ENCODE measurements around the gene CUX1. TPM values are rescaled to one million over a fixed set of nuclear protein-coding genes. Genes with fewer than 3 reads are reported as not detected.
"Not testable (repeated sequence)": the region's sequence is repeated elsewhere in the genome, so short reads cannot be mapped to it uniquely, and the experiment has no call there.

Gene CUX1
- total RNA-seq, 1 experiment from 2014 or later: 30.3 TPM

DNA sequence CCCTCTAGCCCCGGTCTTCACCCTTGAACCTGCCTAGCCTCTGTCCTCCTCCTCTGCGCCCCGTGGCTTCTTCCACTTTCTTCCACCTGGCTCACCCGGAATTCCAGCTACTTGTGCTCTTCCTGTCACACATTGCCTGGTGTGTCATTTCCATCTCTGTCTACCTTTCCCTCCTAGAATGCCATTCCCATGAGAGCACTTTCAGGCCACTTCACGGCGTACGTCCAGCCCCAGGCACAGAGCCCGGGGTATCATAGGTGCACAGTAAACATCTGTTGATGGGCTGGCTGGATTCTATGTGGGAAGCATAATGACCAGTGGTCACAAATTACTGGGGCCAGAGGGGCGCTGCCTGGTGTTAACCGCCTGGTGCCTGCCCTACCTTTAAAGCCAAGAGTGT, 161.3 kb downstream of the CUX1 start:
- DNase-seq (ENCODE audit: low read depth): no peak

DNA sequence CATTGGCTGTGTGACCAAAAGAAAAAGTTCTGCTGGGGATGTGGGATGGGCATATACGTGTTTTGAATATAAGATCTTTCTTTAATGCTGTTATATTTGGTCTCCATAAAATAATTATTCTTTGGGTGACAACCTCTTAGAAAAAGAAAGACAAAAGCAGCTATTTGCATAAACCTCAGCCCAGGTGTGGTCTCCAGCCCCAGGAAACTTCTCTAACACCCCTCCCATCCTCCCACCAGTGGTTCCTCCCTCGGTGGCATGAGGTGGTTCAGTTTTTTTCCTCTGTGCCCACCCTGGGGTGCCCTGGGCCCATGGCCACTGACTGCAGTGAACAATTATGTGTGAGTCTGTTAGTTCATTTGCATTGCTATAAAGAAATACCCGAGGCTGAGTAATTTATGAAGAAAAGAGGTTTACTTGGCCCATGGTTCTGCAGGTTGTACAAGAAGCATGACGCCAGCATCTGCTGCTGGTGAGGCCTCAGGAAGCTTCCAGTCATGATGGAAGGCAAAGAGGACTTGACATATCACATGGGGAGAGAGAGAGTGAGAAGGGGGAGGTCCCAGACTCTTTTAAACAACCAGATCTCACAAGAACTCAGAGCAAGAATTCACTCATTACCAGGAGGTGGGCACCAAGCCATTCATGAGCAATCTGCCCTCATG, 165.9 kb downstream of the CUX1 start:
- no peak for DNase-seq (ENCODE audit: low read depth)

DNA sequence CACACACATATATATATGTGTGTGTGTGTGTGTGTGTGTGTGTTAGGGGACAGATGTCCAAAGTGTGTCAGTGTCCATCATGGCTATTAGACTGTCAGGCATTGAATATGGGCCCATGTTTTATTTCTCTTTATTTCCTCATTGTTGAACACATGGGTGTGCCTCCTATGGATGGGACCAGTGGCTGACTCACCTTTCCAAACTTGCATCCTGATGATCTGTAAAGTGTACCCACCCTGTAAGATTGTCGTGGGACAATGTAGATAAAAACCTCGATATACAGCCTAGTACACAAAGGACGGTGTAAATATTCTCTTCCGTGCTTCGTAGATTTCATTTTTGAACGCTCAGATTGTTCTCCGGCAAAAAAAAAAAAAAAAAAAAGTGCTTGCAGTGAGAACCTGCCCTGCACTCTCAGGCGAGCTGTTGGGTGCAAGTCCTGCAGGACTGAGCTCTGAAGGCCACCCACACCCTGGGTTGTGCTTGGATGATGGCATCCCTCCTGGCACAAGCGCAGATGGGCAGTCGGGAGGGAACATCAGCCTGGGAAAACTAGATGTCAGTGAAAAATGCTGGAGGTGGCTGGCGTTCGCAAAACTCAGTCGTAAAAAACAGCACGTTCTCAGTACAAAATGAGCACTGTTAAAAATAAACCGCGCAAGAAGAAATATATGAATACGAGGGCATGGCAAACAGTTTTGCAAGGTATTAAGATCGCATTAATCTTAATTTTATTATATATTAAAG, 166.9 kb downstream of the CUX1 start:
- DNase-seq (ENCODE audit: low read depth): no peak

DNA sequence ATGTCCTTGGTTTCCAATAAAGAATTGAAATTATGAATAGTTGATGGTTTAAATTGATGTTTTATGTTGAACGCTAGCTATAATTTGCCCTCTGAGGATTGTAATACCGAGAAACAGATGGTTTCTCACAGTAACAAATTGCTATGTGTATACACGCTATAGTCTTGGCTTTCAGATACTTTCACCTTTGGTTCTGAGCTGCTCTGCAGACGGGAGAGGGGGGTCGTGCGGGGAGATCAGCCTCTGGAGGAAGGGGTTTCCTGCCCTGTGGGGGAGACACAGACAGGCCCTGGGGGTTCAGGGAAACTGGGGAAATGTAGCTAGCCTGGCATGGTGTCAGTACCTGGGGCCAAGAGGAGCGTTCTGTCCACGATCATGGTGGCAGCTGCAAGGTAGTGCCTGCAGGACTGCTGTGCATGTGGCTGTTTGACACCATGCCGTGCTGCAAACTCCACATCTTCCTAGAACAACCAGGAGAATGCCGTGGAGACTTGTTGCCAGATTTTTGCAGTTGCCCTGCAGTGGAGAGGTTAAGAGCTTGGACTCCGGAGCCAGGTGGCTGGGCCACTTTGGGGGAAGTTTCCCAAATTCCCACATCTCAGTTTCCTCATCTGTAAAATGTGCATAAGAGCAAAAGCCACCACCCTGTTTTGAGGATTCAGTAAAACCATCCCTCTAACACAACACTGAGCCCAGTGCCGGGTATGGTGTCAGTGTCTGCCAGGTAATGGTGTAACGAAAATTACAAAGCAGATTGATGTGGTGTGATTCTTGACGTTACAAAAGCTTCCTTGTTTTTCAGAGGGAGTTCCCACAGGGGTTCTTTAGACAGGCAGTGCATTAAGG, 167.9 kb downstream of the CUX1 start:
- DNase-seq (ENCODE audit: low read depth): no peak

DNA sequence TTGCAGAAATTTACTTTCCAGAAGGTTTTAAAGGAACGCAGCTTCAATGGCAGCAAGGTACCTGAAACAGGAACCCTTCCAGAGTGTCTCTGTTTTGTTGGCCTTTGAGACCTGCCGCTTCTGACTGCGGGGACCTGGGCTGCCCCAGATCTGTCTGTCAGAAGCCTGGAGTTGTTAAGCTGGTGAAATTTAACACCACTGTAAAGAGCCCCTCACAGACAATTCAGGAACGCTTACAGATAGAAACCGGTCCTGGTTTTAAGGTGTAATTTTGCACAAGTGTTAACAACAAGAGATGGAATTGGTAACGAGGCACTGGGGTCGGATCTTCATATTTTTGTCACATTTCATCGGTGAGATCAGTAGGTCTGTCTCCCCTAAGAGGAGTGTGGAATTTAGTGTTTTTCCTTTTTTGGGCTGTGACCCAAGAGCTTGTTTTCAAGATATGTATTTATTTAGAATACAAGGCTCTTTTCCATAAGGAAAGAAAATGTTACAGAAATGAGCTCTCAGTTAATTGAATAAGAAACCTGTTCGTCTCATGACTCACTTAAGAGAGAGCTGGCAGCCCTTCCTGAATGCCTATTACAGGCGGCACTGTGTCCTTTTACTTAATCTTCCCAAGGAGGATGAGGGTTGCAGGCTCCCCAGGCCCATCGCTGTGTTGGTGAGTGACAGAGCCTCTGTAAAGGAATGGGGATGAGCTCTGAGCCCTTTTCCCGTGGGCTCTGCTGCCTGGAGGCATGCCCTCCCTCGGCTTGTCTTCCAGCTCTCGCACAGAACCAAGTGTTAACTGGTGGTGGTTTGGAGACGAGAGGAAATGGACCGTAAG, 168.7 kb downstream of the CUX1 start:
- no peak for DNase-seq (ENCODE audit: low read depth)

DNA sequence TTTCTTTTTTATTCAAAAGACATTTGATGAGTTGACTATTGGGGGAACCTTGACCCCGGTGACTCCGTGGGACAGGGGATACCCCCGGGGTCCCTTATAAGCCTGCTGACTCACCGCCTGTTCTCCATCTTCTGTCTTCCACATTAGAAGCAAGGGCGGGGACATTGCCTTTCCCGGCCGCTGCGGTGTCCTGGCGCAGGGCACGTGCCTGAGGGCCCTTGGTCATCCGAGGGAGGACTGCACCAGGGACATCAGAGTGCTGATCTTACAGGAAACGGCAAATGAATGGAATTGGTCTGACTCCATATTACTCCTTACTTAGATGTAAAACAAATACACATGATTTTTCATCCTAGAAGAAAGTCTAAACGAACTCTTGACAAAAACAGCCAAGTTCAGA, 170.1 kb downstream of the CUX1 start:
- DNase-seq (ENCODE audit: low read depth): no peak

DNA sequence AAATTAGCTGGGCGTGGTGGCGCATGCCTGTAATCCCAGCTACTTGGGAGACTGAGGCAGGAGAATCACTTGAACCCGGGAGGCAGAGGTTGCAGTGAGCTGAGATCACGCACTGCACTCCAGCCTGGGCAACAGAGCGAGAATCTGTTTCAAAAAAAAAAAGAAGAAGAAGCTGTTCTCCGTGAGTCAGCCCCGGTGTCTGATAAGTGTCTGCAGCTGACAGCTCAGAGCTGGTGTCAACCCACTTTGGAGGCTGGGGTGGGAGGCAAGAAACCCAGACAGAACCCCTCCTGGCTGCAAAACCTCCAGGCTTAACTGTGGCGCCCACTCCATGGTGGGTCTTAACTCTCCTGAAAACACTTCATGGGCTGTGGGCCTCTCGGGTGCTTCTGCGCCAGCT, 170.6 kb downstream of the CUX1 start:
- DNase-seq (ENCODE audit: low read depth): not testable (repeated sequence)

DNA sequence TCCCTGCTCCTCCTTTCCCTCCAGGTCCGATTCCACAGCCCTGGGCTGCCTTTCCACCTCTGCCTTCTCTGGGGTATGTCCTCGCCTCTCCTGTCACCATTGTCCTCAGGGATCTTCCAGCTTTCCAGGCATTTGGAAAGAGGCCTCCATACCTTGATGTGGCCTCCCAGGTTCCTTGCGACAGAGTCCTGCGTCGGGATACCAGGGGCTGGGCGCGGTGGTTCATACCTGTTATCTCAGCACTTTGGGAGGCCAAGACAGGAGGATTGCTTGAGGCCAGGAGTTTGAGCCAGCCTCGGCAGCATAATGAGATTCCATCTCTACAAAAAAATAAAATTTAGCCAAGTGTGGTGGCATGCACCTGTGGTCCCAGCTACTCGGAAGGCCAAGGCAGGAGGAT, 171.1 kb downstream of the CUX1 start:
- DNase-seq (ENCODE audit: low read depth): no peak

DNA sequence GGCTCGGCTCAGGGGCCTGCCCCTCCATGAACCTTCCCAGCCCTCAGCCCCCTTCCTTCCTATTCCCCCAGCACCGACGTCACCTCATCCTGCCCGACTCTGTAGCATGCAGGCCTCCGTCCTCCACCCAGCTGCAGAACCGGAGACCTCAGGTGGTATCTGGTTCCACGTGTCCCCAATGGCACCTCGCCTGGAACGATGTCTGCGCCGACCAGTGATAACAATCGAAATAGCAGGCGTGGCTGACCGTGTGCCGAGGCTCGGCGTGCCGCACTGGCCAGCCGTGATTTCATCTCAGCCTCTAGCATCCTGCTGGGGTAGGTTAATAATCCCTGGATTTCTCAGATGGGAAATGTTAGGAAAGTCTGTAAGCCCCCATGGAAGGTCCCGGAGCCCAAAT, 171.7 kb downstream of the CUX1 start:
- no peak for DNase-seq (ENCODE audit: low read depth)

DNA sequence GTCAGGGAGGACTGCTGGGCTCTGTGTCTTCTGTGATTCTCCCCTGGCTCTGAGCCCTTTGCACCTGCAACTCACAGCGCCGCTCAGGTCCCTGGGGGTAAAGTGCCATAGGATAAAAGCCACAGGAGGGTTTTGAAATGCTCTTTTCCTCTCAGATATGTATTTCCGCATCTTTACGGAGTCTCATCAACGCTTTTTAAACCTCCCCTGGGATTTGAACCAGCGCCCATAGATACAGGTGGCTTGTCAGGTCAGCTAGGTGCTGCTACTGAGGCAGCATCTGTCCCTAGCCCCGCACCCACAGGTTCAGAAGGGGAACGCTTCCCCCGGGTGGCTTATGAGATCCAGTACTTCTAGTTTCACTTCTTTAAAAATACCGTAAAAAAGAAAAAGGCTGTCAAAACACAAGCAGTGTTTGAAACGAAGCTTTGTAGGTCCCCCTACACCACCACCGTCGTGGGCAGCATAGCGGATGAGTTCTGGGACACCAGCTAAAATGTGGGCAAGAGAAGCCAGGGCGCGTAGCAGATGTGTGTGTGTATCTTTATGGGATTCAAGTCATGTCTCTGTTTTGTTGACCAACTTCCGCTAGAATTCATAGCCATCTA, 173.5 kb downstream of the CUX1 start:
- DNase-seq (ENCODE audit: low read depth): no peak

DNA sequence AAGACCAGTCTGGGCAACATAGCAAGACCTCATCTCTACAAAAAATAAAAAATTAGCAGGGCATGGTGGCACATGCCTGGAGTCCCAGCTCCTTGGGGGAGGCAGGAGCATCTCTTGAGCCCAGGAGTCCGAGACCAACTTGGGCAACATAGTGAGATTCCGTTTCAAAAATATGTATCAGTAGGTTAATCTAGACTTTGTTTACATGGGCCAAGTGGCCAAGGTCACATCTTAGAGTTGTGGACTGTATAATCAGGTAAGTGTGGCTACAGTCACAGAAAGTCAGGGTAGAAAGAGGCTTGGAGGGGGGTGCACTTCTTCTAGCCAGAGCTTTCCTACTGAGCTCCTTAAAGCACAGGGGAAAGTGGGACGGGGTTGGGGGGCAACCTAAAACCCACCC, 174.4 kb downstream of the CUX1 start:
- no peak for DNase-seq (ENCODE audit: low read depth)

DNA sequence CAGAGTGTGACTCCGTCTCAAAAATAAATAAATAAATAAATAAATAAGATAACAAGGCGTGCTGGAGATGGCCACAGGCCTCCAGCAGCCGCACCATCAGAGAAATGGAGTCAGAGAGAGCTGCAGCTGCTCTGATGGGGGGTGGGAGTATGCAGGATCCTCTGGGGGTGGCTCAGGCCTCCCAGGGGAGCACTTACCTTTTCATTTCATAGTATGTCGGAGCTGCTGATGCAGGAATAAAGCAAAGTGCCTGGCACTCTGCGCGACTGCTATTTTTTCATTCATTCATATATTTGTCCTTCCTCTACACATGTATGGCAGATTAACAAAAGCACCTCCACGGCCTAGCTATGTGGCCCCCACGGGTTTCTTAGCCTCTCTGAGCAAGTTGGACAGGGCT, 175.9 kb downstream of the CUX1 start:
- DNase-seq (ENCODE audit: low read depth): no peak

DNA sequence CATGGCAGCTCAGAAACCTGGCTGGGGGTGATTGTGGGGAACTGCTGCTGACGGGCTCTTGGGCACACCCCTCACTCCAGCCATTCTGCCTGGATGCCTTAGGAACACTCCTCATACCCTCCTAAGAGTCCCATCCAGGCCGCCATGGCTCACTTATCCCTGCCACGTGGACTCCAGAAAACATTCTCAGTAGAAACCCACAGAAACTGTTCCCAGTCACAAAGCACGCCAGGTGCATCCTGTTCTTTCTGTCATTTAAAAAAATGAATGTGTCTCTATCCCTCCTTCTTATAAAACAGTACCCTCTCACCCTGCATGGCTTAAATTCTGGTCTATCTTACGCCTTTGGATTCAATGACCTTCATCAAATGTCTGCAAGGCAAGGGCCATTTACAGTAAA, 177.7 kb downstream of the CUX1 start:
- DNase-seq (ENCODE audit: low read depth): no peak

DNA sequence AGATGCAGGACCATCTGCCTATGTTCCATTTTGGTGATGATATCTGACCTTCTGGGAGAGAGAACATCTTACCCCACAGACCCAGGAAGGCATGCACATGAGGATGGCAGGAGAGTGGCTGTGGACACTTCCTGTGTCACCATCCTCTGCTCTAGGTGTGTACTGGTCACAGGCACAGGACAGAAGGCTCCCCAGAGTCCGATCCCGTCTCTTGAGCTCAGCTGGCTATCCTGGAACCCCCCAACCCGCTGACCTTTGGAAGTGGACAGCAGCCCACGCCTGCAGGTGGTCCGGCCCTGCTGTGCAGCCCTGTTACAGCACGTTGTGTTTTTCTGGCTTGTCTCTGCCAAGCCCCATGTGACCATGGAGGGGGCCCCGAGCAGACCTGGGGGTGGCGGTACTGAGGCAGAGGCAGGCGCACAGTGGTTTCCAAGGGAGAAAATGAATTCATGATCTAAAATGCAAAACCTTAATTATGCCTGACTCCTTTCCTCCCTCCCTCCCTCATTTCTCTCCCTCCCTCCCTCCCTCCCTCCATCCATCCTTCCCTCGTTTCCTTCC, 178.8 kb downstream of the CUX1 start:
- no peak for DNase-seq (ENCODE audit: low read depth)

DNA sequence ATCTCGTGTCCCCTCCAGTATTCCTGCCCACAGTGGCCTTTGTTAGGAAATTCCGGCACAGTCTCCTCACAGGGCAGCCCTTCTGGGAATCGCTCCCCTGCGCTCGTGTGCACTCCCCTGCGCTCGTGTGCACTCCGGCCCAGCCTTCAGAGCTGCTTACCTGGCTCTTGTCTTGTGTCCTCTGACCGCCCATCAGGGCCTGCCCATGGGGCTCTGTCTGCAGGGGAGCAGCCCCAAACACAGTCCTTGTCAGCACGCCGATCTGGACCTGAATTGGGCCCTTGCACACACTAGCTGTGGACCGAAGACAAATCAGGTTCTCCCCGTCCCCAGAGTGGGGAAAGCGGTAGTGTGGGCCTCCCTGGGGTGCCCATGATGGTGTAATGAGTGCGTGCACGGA, 179.4 kb downstream of the CUX1 start:
- DNase-seq (ENCODE audit: low read depth): no peak

DNA sequence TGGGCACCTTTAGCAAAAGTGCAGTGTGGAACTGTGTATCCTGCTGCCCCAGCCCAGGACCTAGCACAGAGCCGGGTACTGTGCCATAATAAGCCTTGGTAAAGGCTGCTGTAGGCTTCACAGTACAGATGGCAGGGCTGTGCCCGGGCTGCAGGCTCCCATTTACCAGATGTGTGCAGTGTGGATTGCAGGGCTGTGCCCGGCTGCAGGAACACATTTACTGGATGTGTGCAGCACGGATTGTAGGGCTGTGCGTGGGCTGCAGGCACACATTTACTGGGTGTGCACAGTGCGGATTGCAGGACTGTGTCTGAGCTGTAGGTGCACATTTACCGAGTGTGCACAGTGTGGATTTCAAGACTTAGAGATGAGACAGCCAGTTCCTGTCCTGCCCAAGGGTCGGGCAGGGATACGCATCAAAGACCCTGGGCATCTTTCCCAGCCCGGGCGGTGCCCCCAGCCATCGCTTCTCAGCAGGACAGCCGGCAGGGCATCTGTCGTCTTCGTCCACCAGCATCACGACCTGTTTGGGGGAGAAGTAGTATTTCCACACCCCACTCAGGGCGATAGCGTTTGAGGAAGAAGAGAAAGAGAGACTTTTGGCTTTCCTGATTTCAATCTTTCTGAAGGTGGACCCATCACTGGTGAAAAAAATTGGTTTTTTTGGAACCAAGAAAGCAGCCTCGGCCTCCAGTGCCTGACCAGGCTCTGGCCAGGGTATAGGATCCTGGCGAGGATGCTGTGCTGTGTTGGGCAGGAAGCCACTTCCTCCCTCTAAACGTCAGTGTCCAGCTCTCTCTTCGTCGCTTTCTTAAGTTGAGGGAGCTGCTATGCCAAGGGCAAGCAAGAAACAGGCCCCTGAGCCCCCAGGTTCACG, 180.8 kb downstream of the CUX1 start:
- no peak for DNase-seq (ENCODE audit: low read depth)

DNA sequence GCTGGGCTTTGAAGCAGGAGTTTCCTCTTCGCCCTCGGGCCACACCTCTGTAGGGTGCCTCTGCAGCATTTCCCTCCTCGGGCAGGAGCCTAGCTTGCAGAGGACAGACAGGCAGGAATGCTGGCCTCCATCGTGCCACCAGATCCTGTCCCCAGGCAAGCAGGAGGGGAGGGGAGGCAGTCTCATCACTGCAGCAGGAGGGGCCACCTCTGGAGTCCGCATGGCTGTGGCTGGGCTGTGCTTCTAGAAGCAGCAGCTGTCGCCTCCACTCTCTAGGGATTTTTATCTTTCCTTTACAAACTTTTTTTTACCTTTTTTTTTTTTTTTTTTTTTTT, 181.4 kb downstream of the CUX1 start:
- no peak for DNase-seq (ENCODE audit: low read depth)

DNA sequence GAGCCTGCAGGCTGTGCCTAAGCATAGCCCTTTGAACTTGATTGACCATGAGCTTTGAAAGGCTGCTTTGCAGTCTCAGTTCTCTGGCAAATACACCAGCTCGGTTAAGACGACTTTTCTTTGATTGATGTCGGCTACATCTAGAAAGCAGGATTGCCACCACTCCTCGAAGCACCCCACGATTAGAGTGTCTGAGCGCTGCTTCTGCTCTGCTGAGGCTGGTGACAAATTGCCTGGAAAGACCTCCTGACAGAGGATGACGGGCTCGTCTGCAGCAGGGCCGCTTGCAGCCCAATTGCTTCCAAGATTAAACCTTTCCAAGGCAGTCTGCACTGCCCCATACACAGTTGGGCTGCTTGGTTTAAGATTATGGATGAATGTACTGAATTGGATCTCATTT, 182.0 kb downstream of the CUX1 start:
- DNase-seq (ENCODE audit: low read depth): no peak

DNA sequence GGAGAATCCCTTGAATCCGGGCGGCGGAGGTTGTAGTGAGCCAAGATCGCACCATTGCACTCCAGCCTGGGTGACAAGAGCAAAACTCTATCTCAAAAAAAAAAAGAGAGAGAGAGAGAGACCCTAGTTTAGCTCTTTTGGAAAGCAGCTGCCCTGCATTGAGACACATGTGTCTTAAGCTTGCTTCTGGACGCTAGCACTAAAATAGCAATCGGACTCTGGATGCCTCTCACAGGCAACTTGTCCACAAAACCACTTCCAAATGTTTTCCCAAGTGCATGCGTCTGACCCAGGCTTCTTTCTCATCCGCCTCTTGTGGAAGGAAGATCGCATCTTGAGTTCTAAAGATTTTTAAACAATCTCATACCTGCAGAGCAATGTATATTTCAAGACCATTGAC, 182.7 kb downstream of the CUX1 start:
- no peak for DNase-seq (ENCODE audit: low read depth)

DNA sequence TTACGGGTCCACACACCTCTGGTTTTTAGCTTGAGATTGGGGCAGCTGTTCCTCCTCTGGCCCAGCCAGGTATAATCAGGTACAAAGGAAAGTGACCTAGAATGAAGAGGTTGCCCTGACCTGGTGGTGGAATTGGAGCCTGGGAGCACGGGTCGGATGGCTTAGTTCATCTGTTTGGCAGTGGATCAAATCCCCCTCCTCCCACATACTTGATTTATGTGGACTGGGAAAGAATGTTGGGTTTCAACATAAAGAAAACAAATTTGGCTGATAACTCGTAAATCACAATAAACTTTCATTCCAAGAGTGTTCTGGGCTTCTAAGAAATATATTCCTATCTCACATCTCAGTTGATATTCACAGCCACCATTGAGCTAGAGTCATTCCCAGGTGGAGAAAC, 186.8 kb downstream of the CUX1 start:
- DNase-seq (ENCODE audit: low read depth): no peak

All from Daoy (cell line).